ENCODE data around the gene SLC25A13.
"Not testable (repeated sequence)": the region's sequence is repeated elsewhere in the genome, so short reads cannot be mapped to it uniquely, and the experiment has no call there.

Gene SLC25A13

DNA sequence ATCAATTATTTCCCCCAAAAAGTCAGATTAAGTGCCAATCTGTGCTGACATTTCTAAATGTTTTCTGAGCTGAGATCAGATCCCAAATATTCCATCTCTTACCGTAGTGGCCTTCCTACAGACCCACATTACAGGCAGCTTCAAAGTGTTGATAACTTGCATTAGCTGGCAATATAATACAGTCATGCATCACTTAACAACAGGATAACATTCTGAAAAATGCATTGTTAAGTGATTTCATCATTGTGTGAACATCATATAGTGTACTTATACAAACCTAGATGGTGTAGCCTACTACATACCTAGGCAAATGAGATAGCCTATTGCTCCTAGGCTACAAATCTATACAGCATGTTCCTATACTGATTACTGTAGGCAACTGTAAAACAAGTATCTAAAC lies 22.4 kb downstream of the SLC25A13 start:
- DNase-seq (ENCODE audit: low read depth) = no peak

DNA sequence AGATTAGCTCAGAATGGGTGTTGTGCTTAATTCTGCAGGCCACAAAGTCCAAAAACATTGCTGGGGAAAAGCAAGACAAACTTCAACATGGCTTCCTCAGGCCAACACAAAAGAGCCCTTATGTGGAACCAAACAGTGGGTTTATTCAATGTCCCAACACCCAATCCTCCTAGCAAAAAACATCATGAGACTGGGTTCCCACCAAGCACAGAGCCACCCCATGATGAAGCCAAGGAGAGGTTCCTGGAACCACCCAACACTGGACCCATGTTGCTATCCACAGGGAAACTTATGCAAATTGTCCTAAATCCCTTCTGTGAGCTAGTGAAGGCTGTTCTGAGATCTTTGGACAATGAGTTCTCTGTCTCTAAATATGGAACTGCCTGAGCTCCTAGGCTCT lies 24.0 kb downstream of the SLC25A13 start:
- no peak for DNase-seq (ENCODE audit: low read depth)

DNA sequence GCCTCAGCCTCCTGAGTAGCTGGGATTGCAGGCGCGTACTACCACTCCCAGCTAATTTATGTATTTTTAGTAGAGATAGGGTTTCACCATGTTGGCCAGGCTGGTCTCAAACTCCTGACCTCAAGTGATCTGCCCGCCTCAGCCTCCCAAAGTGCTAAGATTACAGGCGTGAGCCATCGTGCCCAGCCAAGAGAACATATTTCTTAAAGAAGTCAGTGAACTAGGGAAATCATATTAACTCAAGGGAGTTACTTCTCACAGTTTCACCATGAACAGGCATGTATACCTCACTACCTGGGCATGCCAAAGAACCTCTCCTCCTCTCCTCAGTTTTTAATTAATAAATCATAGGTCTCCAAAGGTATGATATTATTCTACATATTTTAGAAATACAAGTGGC lies 24.5 kb downstream of the SLC25A13 start:
- DNase-seq (ENCODE audit: low read depth) = not testable (repeated sequence)

DNA sequence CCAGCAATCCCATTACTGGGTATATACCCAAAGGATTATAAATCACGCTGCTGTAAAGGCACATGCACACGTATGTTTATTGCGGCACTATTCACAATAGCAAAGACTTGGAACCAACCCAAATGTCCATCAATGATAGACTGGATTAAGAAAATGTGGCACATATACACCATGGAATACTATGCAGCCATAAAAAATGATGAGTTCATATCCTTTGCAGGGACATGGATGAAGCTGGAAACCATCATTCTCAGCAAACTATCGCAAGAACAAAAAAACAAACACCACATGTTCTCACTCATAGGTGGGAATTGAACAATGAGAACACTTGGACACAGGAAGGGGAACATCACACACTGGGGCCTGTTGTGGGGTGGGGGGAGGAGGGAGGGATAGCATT lies 28.0 kb downstream of the SLC25A13 start:
- DNase-seq (ENCODE audit: low read depth) = not testable (repeated sequence)

DNA sequence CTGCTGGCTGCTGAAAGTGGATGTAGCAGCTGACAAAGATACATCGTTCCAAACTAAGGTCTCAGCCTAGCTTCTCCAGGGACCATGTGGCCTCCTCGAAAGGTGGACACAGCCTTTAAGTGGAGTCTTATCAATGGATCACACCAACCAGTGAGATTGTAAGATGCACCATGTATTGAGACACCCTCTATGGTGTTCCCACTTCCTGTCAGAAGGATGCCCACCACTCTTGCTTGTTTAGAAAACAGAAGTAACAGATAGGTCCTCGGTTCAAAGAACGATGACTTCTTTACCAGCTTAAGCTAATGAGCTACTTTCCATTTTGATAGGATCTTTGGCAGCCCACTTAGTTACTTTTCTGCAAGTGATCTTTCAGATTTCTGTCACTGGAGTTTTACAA lies 34.3 kb downstream of the SLC25A13 start:
- no peak for DNase-seq (ENCODE audit: low read depth)

DNA sequence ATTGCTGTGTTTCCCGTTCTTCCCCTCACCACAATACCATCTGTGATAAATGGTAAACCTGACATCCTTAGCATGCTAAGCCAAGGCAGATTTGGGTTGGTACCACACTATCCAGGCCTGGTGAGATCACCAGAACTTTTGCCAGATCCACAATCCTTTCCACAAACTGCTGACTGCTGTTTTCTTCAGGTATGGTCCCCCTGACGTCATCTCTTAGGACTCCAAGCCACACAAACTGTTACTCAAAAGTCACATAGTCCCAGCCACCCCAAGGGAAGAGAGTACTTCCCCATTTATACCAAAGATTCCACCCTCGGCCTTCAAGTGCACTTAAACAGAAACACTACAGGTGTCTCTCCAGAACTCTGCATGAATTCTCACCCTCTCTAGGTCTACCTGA lies 34.8 kb downstream of the SLC25A13 start:
- no peak for DNase-seq (ENCODE audit: low read depth)

DNA sequence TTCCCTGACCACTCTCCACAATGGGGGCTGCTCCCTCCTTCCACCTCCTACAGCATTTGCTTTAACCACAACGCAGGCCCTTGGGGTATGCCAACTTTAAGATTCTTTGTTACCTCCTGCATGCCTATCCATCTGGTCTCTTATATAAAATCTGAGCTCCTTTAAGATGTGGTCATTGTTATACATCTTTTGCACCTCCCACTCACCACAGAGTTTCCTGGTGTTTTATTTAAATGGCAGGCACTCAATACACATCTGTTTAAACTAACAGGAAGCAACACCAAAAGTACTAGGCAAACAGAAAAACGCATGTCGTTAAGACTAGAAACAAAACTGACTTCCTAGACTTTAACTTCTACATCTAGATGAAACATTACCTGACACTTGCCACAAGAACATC lies 36.3 kb downstream of the SLC25A13 start:
- DNase-seq (ENCODE audit: low read depth) = no peak

DNA sequence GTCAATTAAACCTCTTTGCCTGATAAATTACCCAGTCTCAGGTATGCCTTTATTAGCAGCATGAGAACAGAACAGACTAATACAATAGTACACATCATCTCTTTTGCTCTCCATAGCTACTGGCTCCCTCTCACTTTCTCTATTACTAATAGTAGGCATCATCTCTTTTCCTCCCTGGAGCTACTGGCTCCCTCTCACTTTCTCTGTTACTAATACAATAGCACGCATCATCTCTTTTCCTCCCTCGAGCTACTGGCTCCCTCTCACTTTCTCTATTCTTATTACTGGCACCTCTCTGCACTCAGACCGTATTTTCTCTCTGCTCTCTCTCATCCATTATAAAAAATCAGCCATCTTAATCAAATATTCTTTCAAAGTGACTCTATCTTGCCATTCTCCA lies 37.1 kb downstream of the SLC25A13 start:
- no peak for DNase-seq (ENCODE audit: low read depth)

DNA sequence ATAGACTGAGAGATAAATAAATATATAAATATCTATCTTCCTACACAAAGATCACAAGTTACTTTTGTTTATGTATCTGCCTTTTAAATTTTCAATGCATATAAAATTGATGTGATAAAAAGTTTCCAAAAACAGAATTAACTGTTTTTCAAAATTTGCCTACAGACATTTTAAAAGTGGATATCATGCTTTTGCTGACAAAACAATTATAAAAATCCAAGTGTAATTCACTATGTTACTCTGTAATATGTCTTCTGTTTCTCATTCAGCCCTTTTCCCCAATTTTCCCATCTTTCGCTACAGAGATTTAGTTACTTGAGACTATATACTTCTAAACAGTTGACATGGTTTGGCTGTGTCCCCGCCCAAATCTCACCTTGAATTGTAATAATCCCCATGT lies 37.7 kb downstream of the SLC25A13 start:
- DNase-seq (ENCODE audit: low read depth) = no peak

DNA sequence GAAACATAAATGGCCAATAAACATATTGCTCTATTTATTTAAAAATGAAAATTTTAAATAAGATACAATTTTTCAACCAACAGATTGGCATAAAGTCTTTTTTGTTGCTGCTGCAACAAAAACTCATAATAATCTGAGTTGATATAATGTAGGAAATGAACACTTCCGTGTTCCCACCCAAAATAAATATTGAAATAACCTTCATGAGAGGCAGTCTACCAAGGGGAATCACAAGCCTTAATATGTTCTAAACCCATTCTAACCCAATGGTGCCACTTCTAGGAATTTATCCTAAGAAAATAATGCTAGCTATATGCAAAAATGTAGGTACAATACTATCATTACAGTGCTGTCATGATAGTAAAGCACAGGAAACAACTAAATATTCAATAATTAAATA lies 39.1 kb downstream of the SLC25A13 start:
- no peak for DNase-seq (ENCODE audit: low read depth)

DNA sequence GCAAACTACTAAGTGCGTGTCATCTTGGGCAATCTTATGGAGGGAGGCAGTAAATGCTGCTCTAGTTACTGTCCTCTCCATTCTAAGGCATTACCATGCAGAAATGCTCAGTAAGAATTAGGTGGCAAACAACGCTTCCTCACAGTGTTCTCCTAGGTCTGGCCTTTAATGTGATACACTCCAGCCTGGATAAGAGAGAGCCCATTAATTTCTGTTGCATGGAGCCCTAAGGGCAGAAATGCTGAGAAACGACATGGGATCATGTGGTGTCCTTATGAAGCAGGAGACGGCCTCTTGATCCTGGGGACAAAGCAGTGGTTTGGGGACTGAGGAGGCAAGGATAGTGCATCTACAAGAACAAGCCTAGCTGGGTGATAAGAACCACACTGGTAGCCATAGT lies 44.0 kb downstream of the SLC25A13 start:
- DNase-seq (ENCODE audit: low read depth) = no peak

DNA sequence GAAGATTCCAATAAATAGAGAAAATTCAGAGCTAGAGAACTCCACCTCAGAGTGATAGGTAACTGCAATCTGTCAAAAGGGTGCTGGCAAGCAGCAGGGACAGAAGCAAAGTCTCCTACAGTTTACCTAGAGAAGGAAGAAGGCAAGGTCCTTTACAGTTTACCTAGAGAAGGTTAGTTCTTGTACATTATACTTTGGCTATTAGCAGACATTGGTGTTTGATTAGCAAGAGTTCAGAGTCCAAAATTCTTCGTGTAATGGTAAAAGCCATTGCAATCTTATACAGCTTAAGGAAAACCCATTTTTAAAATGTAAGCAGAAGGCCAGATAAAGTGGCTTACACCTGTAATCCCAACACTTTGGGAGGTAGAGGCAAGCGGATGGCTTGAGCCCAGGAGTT lies 45.9 kb downstream of the SLC25A13 start:
- DNase-seq (ENCODE audit: low read depth) = no peak

DNA sequence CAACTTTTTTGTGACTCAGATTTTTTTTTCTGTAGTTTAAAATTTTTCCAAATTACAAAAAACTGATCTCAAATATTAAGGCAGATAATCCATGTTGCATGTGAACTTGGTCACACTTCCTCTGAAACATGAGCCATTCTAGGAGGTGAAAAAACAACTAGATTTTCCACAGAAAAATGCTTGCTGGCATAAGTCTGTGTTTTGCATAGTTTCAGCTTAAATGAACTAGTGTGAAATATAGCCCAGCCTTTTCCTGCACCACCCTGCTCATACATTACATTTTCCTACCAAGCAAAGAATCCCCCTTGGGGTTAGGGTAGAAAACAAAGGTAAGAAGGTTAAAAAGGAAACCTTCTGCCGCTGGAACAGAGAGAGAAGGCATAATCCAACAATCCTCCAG lies 48.2 kb downstream of the SLC25A13 start:
- no peak for DNase-seq (ENCODE audit: low read depth)

DNA sequence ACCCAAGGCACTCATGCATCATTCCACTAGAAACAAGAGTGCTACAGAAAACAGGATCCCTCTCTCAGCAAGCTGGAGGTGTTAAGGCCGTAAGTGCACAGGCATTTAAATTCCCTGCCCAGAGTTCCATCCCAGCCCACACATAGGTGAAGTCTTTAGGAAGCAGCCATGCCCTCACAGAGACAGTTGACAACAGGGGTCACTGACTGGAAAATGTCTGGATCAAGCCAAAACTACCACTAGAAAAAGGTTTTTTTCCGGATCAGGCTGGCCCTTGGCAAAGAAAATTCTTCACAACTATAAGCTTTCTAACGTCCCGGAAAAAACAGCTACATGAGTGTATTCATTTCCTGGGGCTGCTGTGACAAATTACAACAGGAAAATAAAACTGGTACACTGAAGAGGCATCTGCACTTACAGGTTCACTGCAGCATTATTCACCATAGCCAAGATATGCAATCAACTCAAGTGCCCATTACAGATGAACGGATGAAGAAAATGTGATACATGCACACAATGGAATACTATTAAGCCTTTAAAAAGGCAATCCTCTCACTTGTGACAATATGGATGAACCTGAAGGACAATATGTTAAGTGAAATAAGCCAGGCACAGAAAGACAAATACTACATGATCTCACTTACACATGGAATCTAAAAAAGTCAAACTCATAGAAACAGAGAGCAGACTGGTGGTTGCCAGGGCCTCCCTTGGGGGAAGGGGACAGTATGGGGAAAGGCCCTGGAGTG lies 52.5 kb downstream of the SLC25A13 start:
- no peak for DNase-seq (ENCODE audit: low read depth)

DNA sequence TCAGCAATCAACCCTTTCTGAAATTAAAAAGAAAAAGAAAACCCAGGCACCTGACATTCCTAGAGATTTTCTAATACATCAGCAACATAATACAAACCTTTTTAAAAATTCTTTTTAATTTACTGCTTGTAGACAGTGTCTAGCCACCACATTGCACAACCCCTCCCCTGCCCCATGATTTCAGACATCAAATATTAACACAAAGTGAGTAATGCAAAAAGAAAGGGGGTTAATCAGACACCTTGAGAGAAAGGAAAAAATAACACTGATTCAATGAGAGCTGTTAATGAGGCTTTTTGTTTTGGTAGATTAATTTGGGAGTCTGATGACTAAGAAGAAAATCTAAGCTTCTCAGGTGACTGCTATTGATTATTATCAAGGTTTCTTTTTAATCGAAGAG lies 55.3 kb downstream of the SLC25A13 start:
- no peak for DNase-seq (ENCODE audit: low read depth)

DNA sequence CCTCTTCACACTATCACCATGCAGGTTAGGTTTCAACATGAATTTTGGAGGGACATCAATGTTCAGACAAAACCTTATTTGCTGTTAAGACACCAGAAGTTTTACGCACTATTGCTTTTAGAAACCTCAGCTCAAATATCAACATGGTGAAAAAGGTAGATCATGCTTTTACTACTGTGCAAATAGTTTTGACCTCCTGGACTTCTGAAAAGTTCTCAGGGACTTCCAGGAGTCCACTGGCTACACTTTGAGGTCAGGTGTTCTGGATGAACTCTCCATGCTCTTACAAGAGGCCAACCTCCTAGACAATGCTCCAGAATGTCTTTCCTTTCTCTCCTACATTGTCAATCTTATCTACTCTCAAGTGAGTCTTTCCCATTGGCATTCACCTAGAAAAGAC lies 55.9 kb downstream of the SLC25A13 start:
- no peak for DNase-seq (ENCODE audit: low read depth)

DNA sequence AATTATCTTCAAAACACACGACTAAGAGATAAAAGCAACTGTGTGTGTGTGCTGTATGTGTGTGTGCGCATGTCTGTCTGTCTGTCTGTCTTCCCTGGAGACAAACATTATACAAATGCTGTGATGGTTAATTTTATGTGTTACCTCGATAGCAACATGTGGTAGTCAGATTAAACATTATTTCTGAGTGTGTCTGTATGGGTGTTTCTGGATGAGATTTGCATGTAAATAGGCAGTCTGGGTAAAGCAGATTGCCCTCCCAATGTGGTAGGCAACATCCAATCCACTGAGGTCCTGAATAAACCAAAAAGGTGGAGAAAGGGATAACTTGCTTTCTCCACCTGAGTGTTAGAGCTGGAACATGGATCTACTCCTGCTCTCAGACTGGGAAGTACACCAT lies 67.9 kb downstream of the SLC25A13 start:
- no peak for DNase-seq (ENCODE audit: low read depth)

DNA sequence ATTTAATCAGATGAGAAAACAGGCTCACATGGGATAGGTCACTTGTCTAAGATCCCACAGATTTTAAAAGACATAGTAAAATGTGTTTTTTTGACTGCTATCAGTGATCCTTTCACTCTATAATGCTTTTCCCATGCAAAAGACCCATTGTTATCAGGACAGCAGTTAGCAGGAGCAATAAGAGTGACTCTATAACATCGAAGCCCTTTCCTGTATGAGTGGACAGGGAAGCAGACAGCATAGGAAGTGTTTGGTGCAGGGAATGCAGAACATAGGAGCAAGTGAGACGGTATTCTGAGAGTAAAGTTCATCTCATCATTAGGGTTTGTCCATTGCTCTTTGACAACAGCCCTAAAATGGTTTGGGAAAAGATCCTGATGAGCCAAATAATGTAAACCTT lies 68.5 kb downstream of the SLC25A13 start:
- DNase-seq (ENCODE audit: low read depth) = no peak

DNA sequence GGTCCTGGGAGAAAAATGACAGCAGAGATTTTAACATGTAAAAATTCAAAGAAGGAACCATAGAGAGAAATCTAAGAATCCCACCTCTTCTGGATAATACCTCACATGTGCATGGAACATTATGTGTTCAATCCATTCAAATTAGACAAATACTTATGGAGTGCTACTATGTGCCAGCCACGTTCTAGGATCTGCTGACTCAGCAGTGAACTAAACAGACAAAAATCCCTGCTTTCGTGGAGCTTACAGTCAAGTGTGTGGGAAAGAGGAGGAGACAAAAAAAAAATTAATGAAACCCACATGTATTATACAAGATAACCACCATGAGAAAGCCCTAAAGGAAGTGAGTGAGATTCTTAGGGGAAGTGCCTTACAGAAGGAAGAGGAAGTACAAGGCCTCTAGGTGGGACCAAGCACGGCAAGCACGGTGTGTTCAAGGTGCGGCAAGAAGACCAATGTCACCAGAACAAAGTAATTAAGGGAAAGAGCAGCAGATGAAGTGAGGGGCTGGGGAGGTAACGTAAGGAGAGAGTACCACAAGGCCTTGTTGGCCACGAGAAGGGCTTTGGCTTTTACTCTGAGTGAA lies 71.0 kb downstream of the SLC25A13 start:
- no peak for DNase-seq (ENCODE audit: low read depth)

DNA sequence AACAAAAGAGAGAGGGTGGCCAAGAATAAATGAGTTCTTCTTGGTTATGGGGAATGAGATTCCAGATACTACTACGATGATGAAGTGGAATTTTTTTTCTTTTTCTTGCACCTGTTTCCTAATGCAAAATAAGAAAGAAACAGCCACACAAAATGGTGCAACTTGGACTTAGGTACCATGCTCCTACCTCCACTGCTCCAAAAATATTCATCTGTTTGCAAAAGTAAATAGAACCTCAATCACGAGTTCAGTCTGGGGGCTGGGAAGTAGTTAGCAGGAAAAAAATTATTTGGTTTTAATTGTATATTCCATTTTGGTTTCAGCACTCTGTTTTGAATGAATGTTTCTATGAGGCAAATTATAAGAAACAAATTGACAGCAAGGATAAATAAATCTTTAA lies 73.5 kb downstream of the SLC25A13 start:
- DNase-seq (ENCODE audit: low read depth) = no peak

DNA sequence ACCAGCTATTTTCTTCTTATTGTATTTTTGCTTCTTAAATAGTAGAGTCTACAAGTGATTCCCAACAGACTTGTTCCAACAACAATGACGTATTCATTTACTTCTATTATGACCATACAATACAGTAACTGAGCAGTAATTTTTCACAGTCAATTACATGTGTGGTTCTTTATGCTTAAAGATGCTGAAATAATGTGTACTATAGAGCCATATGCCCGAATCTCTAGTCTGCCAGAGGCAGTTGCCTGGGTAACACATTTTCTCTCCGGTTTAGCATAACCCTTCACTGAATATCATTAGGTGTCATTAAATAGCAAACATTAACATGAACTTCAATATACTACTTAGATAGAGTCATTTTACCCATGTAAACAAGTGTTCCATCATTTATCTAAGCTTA lies 75.0 kb downstream of the SLC25A13 start:
- DNase-seq (ENCODE audit: low read depth) = no peak

DNA sequence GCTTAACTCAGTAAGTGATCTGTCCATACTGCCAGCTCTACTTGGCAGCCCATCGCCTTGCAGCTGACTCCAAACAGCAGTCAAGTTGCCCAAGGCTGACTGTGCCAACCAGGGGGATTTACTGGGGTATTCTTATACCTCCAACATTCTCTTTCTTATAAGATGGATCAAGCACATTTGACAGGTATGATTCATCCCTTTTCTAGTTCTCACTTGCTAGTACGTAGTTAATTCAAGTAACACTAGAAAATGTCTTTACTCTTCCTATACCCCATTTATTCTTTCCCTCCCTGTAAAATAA lies 77.0 kb downstream of the SLC25A13 start:
- no peak for DNase-seq (ENCODE audit: low read depth)

DNA sequence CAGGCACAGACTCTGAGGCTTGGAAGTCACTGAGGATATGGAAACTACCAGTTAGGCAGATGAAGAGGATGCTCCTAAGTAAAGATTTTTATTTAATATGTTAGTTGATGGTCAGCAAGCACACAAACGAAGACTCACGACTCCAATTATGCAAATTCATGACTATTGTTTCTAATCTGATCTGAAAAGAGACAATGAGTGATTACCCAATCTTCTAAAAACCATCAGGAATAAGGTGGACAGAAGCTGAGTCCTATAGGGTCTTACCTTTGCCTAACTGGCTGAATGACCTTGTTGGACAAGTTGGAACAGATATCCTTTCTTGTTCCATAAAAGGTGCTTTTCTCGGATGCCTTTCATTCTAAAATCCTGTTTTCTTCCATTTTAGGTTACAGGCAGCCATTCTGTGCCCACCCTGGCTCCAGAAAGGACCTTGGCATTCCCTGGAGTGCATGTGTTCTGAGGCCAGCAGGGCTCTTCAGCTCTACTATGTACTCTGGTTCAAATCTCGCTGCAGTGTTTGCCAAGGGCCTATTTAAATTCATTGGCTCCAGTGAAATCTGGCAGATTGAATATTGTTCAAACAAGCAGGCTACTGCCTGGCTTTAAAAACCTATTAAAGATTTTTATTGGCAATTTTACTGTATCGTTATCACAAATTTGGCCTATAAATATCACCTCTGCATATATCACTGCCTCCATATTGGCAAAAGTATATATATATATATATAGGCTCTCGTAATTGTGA lies 77.5 kb downstream of the SLC25A13 start:
- no peak for DNase-seq (ENCODE audit: low read depth)

DNA sequence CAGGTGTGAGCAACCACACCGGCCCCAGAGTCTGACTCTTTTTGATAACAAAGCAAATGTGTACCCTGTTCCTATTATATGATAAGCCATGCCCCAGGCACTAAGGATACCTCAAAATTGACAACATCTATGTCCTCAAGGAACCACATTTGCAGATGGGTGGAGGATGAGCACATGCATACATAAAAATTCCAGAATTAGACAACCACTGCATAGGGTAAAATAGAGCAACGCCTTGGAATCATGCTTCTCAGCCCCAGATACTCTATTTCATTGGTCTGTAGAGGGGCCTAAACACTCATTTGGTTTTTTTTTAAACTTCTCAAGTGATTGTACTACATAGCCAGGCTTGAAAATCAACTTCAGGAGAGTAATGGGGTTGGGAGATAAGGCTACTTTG lies 78.7 kb downstream of the SLC25A13 start:
- DNase-seq (ENCODE audit: low read depth) = no peak
